PFSK-1 (cell line): ENCODE results near the gene FYCO1.

Experiments used
- POLR2AphosphoS5 ChIP-seq: IDR thresholded peaks from 2 replicates; pipeline ENCODE4 v1.6.1; 2012; ENCODE audit warnings: low read depth, mild to moderate bottlenecking, control low read depth, low read length, moderate library complexity
- TAF1 ChIP-seq: IDR thresholded peaks from 2 replicates; pipeline ENCODE4 v1.6.1; 2012; ENCODE audit warnings: low read length, control low read depth, borderline replicate concordance; ENCODE audit not compliant: insufficient read depth
- TF ChIP-seq, protein P1 (sequence below), 2 experiments: IDR thresholded peaks; 2 replicates each; pipeline versions ENCODE4 v1.6.1 to v1.8.0; 2011 to 2012; ENCODE audit warnings: low read depth in 2 of 2, low read length in 2 of 2, control low read depth in 1 of 2, inconsistent platforms in 1 of 2, mild to moderate bottlenecking in 1 of 2, moderate library complexity in 1 of 2; ENCODE audit not compliant: insufficient read depth in 1 of 2

DNA sequence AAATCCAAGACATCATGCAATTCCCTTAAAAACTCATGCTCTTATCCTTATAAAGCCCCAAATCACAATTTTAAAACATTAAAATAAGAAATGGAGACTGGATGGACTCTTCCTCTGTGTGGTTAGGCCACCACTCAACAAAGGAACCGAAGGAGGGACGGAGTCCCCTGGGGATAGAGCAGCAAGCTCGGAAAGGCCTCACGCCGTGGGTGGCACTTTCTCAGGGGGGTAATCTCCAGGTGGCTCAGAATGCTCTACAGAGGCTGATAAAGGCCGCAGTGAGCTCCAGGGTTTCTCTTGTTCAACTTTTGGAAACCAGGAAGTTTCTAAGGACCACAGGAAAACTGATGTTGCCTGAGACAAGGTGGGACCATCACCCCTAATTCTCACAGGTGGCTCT is 86.1 kb downstream of the FYCO1 start:
- TF ChIP-seq, protein P1, sequence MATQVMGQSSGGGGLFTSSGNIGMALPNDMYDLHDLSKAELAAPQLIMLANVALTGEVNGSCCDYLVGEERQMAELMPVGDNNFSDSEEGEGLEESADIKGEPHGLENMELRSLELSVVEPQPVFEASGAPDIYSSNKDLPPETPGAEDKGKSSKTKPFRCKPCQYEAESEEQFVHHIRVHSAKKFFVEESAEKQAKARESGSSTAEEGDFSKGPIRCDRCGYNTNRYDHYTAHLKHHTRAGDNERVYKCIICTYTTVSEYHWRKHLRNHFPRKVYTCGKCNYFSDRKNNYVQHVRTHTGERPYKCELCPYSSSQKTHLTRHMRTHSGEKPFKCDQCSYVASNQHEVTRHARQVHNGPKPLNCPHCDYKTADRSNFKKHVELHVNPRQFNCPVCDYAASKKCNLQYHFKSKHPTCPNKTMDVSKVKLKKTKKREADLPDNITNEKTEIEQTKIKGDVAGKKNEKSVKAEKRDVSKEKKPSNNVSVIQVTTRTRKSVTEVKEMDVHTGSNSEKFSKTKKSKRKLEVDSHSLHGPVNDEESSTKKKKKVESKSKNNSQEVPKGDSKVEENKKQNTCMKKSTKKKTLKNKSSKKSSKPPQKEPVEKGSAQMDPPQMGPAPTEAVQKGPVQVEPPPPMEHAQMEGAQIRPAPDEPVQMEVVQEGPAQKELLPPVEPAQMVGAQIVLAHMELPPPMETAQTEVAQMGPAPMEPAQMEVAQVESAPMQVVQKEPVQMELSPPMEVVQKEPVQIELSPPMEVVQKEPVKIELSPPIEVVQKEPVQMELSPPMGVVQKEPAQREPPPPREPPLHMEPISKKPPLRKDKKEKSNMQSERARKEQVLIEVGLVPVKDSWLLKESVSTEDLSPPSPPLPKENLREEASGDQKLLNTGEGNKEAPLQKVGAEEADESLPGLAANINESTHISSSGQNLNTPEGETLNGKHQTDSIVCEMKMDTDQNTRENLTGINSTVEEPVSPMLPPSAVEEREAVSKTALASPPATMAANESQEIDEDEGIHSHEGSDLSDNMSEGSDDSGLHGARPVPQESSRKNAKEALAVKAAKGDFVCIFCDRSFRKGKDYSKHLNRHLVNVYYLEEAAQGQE (IDR thresholded peaks at IDR 0.05; ENCODE audit: insufficient read depth in 1 of 2, low read depth in 2 of 2, low read length in 2 of 2), result no peak
- TF ChIP-seq POLR2AphosphoS5 (no peak), TAF1 (no peak)
